Measurements from ENCODE around the gene DNAAF6. TPM values are rescaled to one million over a fixed set of nuclear protein-coding genes. Genes with fewer than 3 reads are reported as not detected.

Gene DNAAF6
- total RNA-seq, 1 donor from 2014 or later: 2.0 TPM

GRCh38 chrX:107207089-107207488 is 678 bp downstream of the DNAAF6 start:
- ATAC-seq (no peak), DNase-seq (no peak)
- Histone ChIP-seq H3K27me3 (ENCODE audit: low read depth) (no peaks in the 10 kb centered on the region), H3K4me3 (no peak overlapping the region), H3K36me3 (no peaks in the 10 kb centered on the region), H3K4me1 (no peaks in the 10 kb centered on the region), H3K9me3 (no peaks in the 10 kb centered on the region), H3K27ac (no peak overlapping the region)
- no peak for TF ChIP-seq CTCF (IDR thresholded peaks at IDR 0.05)
- intact Hi-C loops (cut with DNase I): no loop called here

GRCh38 chrX:107207943-107208342 is 1.5 kb downstream of the DNAAF6 start:
- no peak overlapping the region for H3K27ac ChIP-seq
- H3K9me3 ChIP-seq: no peaks in the 10 kb centered on the region
- TF ChIP-seq CTCF (IDR thresholded peaks at IDR 0.05): no peak
- no peaks in the 10 kb centered on the region for H3K4me1 ChIP-seq
- DNase-seq (no peak), ATAC-seq (no peak)
- no peak overlapping the region for H3K4me3 ChIP-seq
- H3K27me3 ChIP-seq (ENCODE audit: low read depth): no peaks in the 10 kb centered on the region
- no peaks in the 10 kb centered on the region for H3K36me3 ChIP-seq
- intact Hi-C loops (cut with DNase I): no loop called here

- Histone ChIP-seq H3K27ac (no peak overlapping the region), H3K27me3 (ENCODE audit: low read depth) (no peaks in the 10 kb centered on the region), H3K4me1 (no peaks in the 10 kb centered on the region), H3K9me3 (no peaks in the 10 kb centered on the region), H3K4me3 (no peak overlapping the region), H3K36me3 (no peaks in the 10 kb centered on the region)
- intact Hi-C loops (cut with DNase I): no loop called here
- TF ChIP-seq CTCF (IDR thresholded peaks at IDR 0.05): no peak
- DNase-seq: no peak
- ATAC-seq: no peak
Observed at GRCh38 chrX:107213477-107213876, 7.1 kb downstream of the DNAAF6 start.

- ATAC-seq (no peak), DNase-seq (no peak)
- no peak for TF ChIP-seq CTCF (IDR thresholded peaks at IDR 0.05)
- H3K9me3 ChIP-seq: no peaks in the 10 kb centered on the region
- H3K36me3 ChIP-seq: no peaks in the 10 kb centered on the region
- no peaks in the 10 kb centered on the region for H3K27me3 ChIP-seq (ENCODE audit: low read depth)
- intact Hi-C loops (cut with DNase I): no loop called here
- no peak overlapping the region for H3K4me3 ChIP-seq
- H3K27ac ChIP-seq: no peak overlapping the region
- H3K4me1 ChIP-seq: no peaks in the 10 kb centered on the region
Observed at GRCh38 chrX:107226757-107227156, 20.3 kb downstream of the DNAAF6 start.

GRCh38 chrX:107227780-107228485 is 21.5 kb downstream of the DNAAF6 start:
- H3K4me3 ChIP-seq: no peak overlapping the region
- ATAC-seq (no peak), DNase-seq (no peak)
- no peak overlapping the region for H3K27ac ChIP-seq
- TF ChIP-seq CTCF (IDR thresholded peaks at IDR 0.05): no peak
- no peaks in the 10 kb centered on the region for H3K9me3 ChIP-seq
- intact Hi-C loops (cut with DNase I): no loop called here
- H3K36me3 ChIP-seq: no peaks in the 10 kb centered on the region
- H3K4me1 ChIP-seq: no peaks in the 10 kb centered on the region
- H3K27me3 ChIP-seq (ENCODE audit: low read depth): no peaks in the 10 kb centered on the region
